Stimulated activated memory B cell treated with anti-CD40 and anti-IgM and Interleukin-4, amounts not matched to agents 10 μg/mL and 1 μg/mL and 100 μg/mL, for 72 hours (primary cell): ENCODE data around the gene CARD9.

Experiments
- ATAC-seq: fragments of 150-1000 bp; cut with Tn5 transposase; 2 replicates; pipeline ENCODE4 v1.10.0; 2021
- H3K27ac Mint-ChIP-seq: one replicate; pipeline ENCODE4 v1.8.0; 2022; ENCODE audit warnings: mild to moderate bottlenecking, mixed read lengths
- H3K27me3 Mint-ChIP-seq: one replicate; pipeline ENCODE4 v1.8.0; 2022; ENCODE audit warnings: mixed read lengths
- H3K36me3 Mint-ChIP-seq: one replicate; pipeline ENCODE4 v1.8.0; 2022; ENCODE audit warnings: mixed read lengths
- H3K4me1 Mint-ChIP-seq: one replicate; pipeline ENCODE4 v1.8.0; 2022; ENCODE audit warnings: mixed read lengths
- H3K4me3 Mint-ChIP-seq: one replicate; pipeline ENCODE4 v1.8.0; 2022; ENCODE audit warnings: mild to moderate bottlenecking, moderate library complexity, mixed read lengths
- H3K9me3 Mint-ChIP-seq: one replicate; pipeline ENCODE4 v1.8.0; 2022; ENCODE audit warnings: mixed read lengths

Gene CARD9

DNA sequence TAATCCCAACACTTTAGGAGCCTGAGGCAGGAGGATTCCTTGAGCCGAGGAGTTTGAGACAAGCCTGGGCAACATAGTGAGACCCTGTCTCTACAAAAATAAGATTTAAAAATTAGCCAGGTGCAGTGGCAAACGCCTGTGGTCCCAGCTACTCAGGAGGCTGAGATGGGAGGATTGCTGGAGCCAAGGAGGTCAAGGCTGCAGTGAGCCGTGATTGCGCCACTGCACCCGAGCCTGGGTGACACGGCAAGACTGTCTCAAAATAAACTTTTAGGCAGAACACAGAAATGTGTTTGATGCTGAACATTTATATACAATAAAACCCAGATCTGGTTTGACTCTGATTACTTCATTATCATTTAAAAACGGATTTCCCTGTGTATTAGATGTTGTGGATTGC is 32.0 kb upstream of the CARD9 start:
- Mint-ChIP-seq H3K9me3 (no peaks in the 10 kb centered on the region), H3K27me3 (no peaks in the 10 kb centered on the region), H3K4me1 (peaks cover 66% of the 10 kb centered on the region), H3K27ac (peak overlapping the region; percentile 86), H3K4me3 (no peak overlapping the region), H3K36me3 (peaks cover 36% of the 10 kb centered on the region)
- ATAC-seq = no peak

DNA sequence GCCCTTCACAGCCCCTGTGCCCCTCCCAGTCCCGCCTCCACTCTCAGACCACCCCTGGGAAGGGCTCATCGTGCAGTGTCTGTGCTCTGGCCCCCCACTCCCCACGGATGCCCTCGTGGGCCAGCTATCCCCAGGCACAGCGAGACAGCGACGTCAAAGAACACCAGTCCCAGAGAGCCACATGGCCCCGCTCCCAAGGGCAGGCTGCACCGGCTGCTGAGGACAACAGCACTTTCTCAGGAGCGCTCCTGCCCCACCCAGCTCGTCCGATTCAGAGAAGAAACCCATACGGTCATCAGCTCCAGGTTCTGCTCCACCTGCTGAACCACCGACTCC is 31.3 kb upstream of the CARD9 start:
- Mint-ChIP-seq H3K9me3 (no peaks in the 10 kb centered on the region), H3K4me3 (peak overlapping the region; percentile 17), H3K27me3 (no peaks in the 10 kb centered on the region), H3K27ac (peak overlapping the region; percentile 86), H3K36me3 (peaks cover 36% of the 10 kb centered on the region), H3K4me1 (peaks cover 66% of the 10 kb centered on the region)
- no peak for ATAC-seq

DNA sequence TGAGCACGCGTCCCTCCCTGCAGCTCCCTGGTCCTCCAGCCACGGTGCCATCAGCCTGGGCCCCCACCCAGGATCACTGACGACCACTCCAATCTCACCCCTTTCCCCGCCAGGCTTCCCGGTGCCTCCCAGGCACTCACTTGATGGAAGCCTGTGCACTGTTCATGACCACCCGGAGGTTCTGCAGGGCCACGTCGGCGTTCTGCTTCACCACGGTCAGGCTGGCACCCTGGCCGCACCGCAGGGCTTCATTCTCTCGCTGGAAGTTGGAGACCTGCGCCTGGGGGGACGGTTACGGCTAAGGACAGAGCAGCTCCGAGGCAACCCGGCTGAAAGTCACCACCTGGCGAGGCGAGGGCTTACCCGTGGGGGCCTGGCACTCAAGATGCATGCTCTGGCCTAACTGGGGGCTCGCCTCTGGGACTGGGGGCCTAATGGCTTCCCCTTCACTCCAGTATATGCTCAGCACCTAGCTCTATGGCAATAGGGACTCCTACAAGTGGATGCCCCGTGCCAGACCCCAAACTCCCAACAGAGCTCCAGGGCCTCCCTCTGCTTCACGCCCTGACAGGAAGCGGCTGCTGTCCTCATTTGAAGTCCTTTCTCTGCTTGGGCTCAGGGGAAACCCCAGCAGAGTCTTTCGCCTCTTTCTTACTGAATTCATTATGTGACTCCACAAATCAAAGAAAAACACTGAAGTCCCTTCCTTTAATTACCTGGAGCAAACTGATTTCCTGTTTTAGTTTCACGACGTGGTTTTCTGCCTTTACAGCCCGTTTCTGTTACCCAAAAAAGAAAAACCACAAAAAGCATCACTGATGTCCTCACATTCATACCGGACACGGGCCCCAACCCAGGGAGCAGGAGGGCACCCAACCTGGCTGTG is 30.7 kb upstream of the CARD9 start:
- H3K4me3 Mint-ChIP-seq = peak overlapping the region; percentile 17
- H3K36me3 Mint-ChIP-seq = peaks cover 36% of the 10 kb centered on the region
- ATAC-seq = peak; percentile 40
- no peaks in the 10 kb centered on the region for H3K9me3 Mint-ChIP-seq
- H3K27me3 Mint-ChIP-seq = no peaks in the 10 kb centered on the region
- peaks cover 63% of the 10 kb centered on the region for H3K4me1 Mint-ChIP-seq
- H3K27ac Mint-ChIP-seq = peak overlapping the region; percentile 86

DNA sequence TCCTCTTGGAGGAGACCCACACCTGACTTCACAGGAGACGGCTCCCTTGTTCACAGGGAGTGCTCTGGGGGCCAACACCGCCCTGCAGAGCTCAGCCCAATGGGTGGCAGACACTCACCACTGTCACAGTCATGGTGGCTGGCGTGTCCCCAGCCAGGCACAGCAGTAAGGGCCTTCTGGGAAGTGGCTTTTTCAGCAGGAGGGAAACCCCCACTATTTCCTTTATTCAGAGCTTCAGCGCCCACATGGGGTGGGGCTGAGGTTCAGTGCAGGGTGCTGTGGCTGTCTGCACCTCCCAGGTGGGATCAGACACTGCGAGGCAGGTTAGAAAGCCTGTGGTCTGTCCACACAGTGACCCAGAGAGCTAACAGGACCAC is 30.1 kb upstream of the CARD9 start:
- Mint-ChIP-seq H3K27ac (peak overlapping the region; percentile 86), H3K9me3 (no peaks in the 10 kb centered on the region), H3K4me3 (peak overlapping the region; percentile 17), H3K4me1 (peaks cover 63% of the 10 kb centered on the region), H3K27me3 (no peaks in the 10 kb centered on the region), H3K36me3 (peaks cover 31% of the 10 kb centered on the region)
- peak; percentile 88 for ATAC-seq

DNA sequence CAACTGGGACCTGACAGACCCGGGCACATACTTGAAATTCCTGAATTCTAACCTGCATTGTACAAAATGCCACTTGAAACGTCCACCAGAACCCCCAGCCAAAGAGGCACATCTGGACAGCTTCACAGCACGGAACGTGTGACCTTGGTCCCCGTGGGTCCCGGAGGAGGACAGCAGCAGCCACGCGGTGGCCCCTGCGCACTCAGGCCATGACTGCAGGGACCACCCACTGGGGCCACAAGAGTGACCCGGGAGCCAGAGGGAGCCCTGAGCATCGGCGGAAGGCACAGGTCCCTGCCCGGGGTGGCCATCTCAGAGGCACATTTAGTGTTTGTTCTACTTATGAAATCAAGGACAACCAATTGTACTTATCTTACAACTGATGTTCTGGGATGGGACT is 28.6 kb upstream of the CARD9 start:
- no peak for ATAC-seq
- H3K4me1 Mint-ChIP-seq = peaks cover 59% of the 10 kb centered on the region
- no peaks in the 10 kb centered on the region for H3K27me3 Mint-ChIP-seq
- no peaks in the 10 kb centered on the region for H3K9me3 Mint-ChIP-seq
- no peak overlapping the region for H3K4me3 Mint-ChIP-seq
- H3K27ac Mint-ChIP-seq = peak overlapping the region; percentile 86
- peaks cover 24% of the 10 kb centered on the region for H3K36me3 Mint-ChIP-seq

DNA sequence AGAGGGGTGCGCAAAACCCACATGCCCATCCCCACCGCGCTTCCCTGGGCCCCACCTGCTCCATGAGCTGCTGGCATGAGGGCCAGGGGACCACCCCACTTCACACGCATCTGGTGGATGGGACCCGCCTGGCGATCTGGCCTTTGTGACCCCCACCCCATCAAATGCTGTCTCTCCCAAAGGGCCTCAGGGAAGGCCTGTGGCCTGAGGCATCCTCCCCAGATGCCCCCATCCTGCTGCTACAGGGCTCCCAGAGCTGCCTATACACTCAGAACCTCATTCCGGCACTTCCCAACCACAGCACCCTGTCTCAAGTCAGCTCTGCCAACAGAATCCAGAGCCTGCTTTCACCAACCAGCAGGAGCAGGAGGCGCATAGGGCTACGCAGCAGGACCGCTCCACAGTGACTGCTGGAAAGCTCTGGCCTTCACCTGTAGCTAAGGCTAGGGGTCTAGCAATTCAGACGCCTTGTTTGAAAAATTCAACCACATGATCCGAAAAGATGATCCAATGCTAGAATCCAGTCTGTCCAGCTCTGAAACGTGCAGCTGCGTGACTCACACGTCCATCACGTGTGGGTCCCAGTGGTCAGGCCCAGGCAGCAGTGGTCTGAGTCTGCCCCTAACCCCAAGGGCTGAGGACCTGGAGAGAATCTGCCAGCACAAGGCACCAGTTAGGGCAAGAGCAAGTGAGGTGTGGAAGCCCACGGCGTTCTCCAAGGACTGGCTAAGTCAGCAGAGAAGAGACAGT is 27.9 kb upstream of the CARD9 start:
- Mint-ChIP-seq H3K36me3 (peaks cover 27% of the 10 kb centered on the region), H3K27ac (peak overlapping the region; percentile 86), H3K27me3 (no peaks in the 10 kb centered on the region), H3K4me3 (peak overlapping the region; percentile 36), H3K4me1 (peaks cover 62% of the 10 kb centered on the region), H3K9me3 (no peaks in the 10 kb centered on the region)
- no peak for ATAC-seq

DNA sequence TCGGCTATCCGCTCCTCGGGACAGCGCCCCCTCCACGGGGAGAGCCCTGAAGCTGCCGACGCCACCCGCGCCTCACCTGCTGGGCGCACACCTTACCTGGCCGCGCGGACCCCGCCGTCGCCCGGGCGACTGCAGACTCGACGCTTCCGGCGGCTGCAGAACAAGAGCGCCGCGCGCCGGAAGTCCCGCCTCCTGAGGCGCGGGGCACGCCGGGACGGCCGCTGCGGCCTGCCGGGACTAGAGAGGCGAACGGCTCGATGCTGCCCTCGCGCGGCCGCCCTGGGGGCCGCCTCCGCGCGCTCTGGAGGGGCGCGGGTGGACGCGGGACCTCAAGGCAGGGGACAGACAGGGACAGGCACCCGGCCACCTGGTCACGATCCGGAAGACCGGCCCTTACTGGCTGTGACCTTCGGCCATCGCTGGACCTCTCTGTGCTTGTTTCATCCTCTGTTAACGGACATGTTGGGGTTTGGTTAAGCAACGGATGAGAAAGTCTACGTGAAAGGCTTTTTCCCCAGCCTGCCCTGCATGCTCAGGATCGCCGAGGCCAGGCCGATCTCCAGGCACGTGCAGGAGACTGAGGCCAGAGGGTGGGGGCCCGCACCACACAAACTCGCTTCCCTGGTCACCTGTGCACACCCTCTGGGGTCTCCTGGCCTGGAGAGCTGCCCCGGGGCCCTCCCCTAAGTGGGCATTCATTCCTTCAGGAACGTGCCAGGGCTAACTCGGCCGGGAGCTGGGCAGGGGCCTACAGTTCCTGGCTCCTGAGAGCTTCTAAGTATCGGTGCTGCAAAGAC is 26.8 kb upstream of the CARD9 start, which contains the start of gene SNAPC4:
TSS of gene SNAPC4 (minus strand) at position 133 of the 797 bp plus-strand sequence. CDS start 1,742 bp downstream, outside the sequence.
- ATAC-seq = peak; percentile 86
- H3K9me3 Mint-ChIP-seq = no peaks in the 10 kb centered on the region
- H3K4me1 Mint-ChIP-seq = peaks cover 60% of the 10 kb centered on the region
- H3K27ac Mint-ChIP-seq = peak within 1 kb of the TSS; percentile 80
- peak within 1 kb of the TSS; percentile 84 for H3K4me3 Mint-ChIP-seq
- H3K36me3 Mint-ChIP-seq = peaks cover 27% of the 10 kb centered on the region
- H3K27me3 Mint-ChIP-seq = no peaks in the 10 kb centered on the region

DNA sequence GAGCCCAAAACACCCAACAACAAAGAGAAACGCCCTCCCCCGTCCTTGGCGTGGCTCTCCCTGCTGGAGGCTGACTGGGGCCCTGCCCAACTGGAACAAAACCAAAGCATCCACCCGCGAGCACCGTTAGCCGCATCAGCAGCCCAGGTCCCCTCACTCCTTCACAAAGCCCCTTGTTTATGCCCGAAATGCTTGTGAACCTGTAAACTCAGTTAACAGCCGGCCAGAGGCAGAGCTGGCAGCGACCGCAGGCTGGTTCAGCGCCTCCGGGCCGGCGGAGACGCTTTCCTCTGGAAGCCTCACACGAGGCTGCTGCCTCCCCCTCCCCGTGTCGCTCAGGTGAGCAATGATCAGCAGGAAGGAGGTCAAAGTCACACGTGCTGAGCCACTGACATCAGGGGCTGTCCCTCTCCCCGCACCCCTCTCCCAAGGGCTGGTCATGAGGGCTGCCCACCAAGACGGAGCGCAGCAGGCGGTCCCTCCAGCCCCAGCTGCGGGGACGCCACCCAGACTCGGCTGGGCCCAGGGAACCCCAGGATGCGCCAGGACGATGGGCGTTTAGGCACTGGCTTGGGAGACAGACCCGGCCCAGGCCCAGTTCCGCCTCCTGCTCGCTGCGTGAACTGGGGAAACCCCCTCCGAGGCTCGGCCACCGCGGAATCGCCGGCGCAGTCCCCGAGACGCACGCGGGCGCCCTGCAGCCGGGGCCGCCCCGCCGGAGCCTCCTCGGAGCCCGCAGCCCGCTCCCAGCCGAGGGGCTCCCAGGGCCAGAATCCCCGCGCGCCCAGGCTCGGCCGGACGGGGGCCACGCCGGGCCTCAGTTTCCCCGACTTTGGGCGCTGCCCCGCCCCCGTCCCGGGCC is 25.9 kb upstream of the CARD9 start:
- ATAC-seq = peak; percentile 57
- Mint-ChIP-seq H3K9me3 (no peaks in the 10 kb centered on the region), H3K27ac (peak overlapping the region; percentile 80), H3K4me1 (peaks cover 52% of the 10 kb centered on the region), H3K36me3 (peaks cover 35% of the 10 kb centered on the region), H3K4me3 (peak overlapping the region; percentile 84), H3K27me3 (no peaks in the 10 kb centered on the region)

DNA sequence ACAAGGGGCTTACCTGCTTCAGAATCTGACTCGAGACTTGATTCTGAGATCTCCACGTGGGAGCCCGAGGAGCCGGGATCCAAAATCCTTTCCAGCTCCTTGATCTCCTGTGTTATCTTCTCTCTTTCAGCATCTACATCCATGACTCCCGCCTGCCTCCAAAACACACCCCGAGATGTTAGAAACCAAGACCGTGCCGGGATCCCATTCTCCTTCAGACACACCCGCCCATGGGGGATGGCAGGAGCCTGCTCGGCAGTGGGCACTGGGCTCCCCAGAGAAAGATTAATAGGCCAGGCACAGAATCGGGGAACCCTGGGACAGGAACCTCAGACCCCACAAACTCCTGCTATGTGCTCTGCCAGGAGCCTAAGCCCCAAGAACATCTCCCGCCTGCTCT is 24.8 kb upstream of the CARD9 start:
- no peak for ATAC-seq
- no peak overlapping the region for H3K27ac Mint-ChIP-seq
- H3K36me3 Mint-ChIP-seq = peaks cover 37% of the 10 kb centered on the region

DNA sequence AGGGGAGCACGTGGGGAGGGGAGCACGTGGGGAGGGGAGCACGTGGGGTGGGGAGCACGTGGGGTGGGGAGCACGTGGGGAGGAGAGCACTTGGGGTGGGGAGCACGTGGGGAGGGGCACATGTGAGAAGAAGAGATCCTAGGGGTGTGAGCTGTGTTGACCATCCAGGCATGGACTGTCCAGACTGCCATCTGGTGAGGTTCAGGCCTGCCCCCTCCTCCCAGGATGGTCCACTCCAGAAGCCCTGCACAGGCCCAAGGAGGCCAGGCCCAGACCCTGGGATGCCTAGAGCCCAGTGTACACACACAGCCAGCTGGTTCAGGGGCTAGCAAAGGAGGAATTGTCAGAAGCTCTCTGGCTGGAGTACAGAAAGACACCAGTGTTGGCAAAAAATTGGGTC is 24.2 kb upstream of the CARD9 start:
- Mint-ChIP-seq H3K4me3 (no peak overlapping the region), H3K9me3 (no peaks in the 10 kb centered on the region), H3K27ac (no peak overlapping the region), H3K27me3 (no peaks in the 10 kb centered on the region), H3K4me1 (peaks cover 38% of the 10 kb centered on the region), H3K36me3 (peaks cover 38% of the 10 kb centered on the region)
- ATAC-seq = no peak

More for the DNA sequence above, 24.8 kb upstream of the CARD9 start:
- Mint-ChIP-seq H3K4me1 (peaks cover 41% of the 10 kb centered on the region), H3K27me3 (no peaks in the 10 kb centered on the region), H3K9me3 (no peaks in the 10 kb centered on the region), H3K4me3 (peak overlapping the region; percentile 84)

DNA sequence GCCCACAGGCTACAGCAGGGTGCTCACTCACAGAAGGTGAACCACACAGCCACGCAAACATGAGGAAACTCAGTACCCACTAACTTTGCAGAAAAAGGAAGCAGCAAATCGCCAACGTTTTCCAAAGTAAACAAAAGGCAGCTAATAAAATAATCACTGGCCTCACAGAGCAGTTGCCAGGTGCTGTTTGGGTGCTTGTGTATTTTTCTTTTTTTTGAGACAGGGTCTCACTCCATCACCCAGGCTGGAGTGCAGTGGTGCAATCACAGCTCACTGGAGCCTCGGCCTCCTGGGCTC is 22.7 kb upstream of the CARD9 start:
- no peak overlapping the region for H3K4me3 Mint-ChIP-seq
- peaks cover 30% of the 10 kb centered on the region for H3K4me1 Mint-ChIP-seq
- no peak for ATAC-seq
- H3K36me3 Mint-ChIP-seq = peaks cover 38% of the 10 kb centered on the region
- H3K27ac Mint-ChIP-seq = no peak overlapping the region
- H3K27me3 Mint-ChIP-seq = no peaks in the 10 kb centered on the region
- no peaks in the 10 kb centered on the region for H3K9me3 Mint-ChIP-seq

DNA sequence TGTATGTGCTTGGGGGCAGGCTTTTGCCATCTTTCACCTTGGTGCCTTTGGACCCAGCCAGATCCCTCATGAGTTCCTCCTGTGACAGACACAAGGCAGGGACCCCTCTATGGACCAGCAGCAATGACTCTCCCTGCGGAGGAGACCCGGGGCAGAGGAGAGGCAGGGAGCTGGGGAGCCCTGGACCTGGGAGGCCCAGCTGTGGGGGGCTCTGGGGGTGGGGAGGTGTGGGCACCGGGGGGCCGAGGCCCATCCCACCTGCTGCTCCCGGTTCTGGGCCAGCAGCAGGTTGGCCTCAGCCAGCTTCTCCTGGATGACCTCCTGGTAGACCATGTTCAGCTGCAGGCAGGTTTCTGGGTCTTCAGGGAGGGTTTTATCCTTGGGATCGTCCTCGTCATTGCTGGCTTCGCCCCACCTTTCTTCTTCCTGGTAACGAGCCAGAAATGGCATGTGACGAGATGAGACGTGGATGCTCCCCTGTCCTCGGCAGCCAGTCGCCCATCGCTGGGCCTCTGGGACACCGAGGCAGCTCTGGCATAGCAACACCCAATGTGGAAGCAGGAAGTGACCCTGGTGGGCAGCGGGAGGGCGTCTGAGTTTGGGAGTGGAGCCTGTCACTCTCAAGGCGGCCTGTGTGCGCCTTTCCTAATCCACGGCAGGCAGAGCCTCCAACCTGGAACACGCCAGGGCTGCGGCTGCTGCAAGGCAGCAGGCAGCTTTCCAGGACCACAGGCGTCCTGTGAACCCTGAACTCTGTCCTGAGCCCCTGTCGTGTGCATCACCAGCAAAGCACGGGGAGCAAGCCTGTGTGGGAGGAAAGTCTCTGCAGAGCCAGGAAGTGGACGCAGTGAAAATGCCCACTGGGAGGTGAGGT is 22.1 kb upstream of the CARD9 start:
- Mint-ChIP-seq H3K9me3 (no peaks in the 10 kb centered on the region), H3K27ac (no peak overlapping the region), H3K36me3 (peaks cover 44% of the 10 kb centered on the region), H3K4me3 (no peak overlapping the region), H3K27me3 (no peaks in the 10 kb centered on the region), H3K4me1 (peaks cover 25% of the 10 kb centered on the region)
- ATAC-seq = no peak

DNA sequence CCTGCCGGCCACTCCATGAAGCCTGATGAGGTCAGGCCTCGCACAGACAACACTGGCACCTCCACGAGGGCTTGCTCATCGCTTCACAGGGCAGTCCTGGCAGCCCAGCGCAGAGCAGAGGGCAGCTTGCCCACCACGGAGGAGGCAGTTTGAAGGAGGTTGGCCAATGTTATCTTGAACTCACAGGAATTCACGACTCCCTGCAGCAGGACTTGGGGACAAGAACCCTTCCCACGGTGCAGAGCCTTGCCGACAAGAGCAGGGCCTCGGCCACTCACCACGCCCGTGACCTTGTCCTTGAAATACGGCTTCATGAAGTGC is 21.5 kb upstream of the CARD9 start:
- H3K36me3 Mint-ChIP-seq = peaks cover 50% of the 10 kb centered on the region
- no peak overlapping the region for H3K27ac Mint-ChIP-seq
- peaks cover 21% of the 10 kb centered on the region for H3K4me1 Mint-ChIP-seq
- no peak overlapping the region for H3K4me3 Mint-ChIP-seq
- H3K27me3 Mint-ChIP-seq = no peaks in the 10 kb centered on the region
- ATAC-seq = no peak
- no peaks in the 10 kb centered on the region for H3K9me3 Mint-ChIP-seq
